K562 (cell line): ENCODE results near the gene UIMC1. TPM values are rescaled to one million over a fixed set of nuclear protein-coding genes. Genes with fewer than 3 reads are reported as not detected.

Experiments
- ATAC-seq: fragments of 200-7000 bp; cut with Tn5 transposase; 3 replicates; pipeline ENCODE4 v1.9.1; 2020; ENCODE audit warnings: moderate library complexity
- BruUV-seq: library from RNA; stranded (reverse); fragments of 400-500 nt; replicated peaks from 2 replicates; lab custom pipeline; 2021; lab: Mats Ljungman, UMichigan
- CTCF ChIA-PET: fragments of 300-600 bp; formaldehyde crosslinking; extraction: SDS; loops from one replicate; lab custom pipeline; 2021; ENCODE audit warnings: low intra/inter-chr PET ratio; lab: Yijun Ruan, JAX
- POLR2A ChIA-PET: fragments of 300-600, 350-650 bp; sonication (Branson Sonifier 250); formaldehyde crosslinking; extraction: SDS; loops from one replicate; lab custom pipeline; 2021; ENCODE audit warnings: antibody characterized with exemption, inconsistent platforms; lab: Yijun Ruan, JAX
- DNase-seq, 4 experiments: peaks; one replicate each; pipeline versions ENCODE4 v3.0.0 to v3.0.0-alpha.2; 2011 to 2018; ENCODE audit warnings: low spot score in 3 of 4, mixed read lengths in 3 of 4; ENCODE audit errors: extremely low read depth in 1 of 4
- FAIRE-seq: peaks from 2 replicates; lab custom pipeline; 2011; peaks lifted over from hg19 to GRCh38; lab: Jason Lieb, UNC
- H2AFZ ChIP-seq: 2 replicates; pipeline ENCODE4 v1.6.0; 2011; ENCODE audit warnings: low read depth, low read length, control low read depth, inconsistent platforms
- H3K27ac ChIP-seq: fragments of 200-600 bp; 3 replicates; pipeline ENCODE4 v1.8.0; 2011; ENCODE audit warnings: low read depth, mild to moderate bottlenecking, control low read depth, inconsistent platforms, low read length, moderate library complexity, mixed read lengths; ENCODE audit errors: extremely low read depth
- H3K27me3 ChIP-seq, 2 experiments: fragments of 300-600 bp in 1 of 2; 2 replicates in 1 of 2; 3 replicates in 1 of 2; pipeline versions ENCODE4 v1.6.0 to v1.8.0; 2011; ENCODE audit warnings: inconsistent platforms in 2 of 2, low read length in 2 of 2, mild to moderate bottlenecking in 1 of 2, mixed read lengths in 1 of 2, moderate library complexity in 1 of 2; ENCODE audit not compliant: control insufficient read depth in 2 of 2, insufficient read depth in 2 of 2
- H3K36me3 ChIP-seq: fragments of 300-600 bp; 3 replicates; pipeline ENCODE4 v1.8.0; 2011; ENCODE audit warnings: mild to moderate bottlenecking, low read length, inconsistent platforms; ENCODE audit not compliant: control insufficient read depth, insufficient read depth
- H3K4me1 ChIP-seq, 2 experiments: fragments of 200-600 bp in 1 of 2; replicated peaks in 1 of 2; 2 replicates in 1 of 2; 3 replicates in 1 of 2; pipeline versions ENCODE4 v1.5.1 to v1.8.0; 2011; ENCODE audit warnings: inconsistent platforms in 2 of 2, low read length in 2 of 2, mild to moderate bottlenecking in 1 of 2, mixed read lengths in 1 of 2, moderate library complexity in 1 of 2; ENCODE audit not compliant: control insufficient read depth in 2 of 2, insufficient read depth in 2 of 2
- H3K4me2 ChIP-seq: 2 replicates; pipeline ENCODE4 v1.6.1; 2011; ENCODE audit warnings: low read length, control low read depth, inconsistent platforms, mixed read lengths; ENCODE audit not compliant: insufficient read depth
- H3K4me3 ChIP-seq: fragments of 200-600 bp; sonication (generic), shearing (Covaris generic); 2 replicates; pipeline ENCODE4 v1.5.1; 2016; ENCODE audit warnings: control low read depth, inconsistent platforms
- H3K79me2 ChIP-seq: fragments of 200-600 bp; 3 replicates; pipeline ENCODE4 v1.8.0; 2011; ENCODE audit warnings: low read length, inconsistent platforms; ENCODE audit not compliant: control insufficient read depth, insufficient read depth
- H3K9ac ChIP-seq, 2 experiments: 2 replicates each; pipeline versions ENCODE4 v1.6.0 to v1.6.1; 2011; ENCODE audit warnings: low read depth in 2 of 2, low read length in 2 of 2, control low read depth in 1 of 2, inconsistent platforms in 1 of 2, mild to moderate bottlenecking in 1 of 2, mixed read lengths in 1 of 2; ENCODE audit not compliant: insufficient read depth in 1 of 2
- H3K9me1 ChIP-seq: one replicate; pipeline ENCODE4 v1.6.0; 2011; ENCODE audit warnings: inconsistent platforms, mild to moderate bottlenecking, low read length, moderate library complexity; ENCODE audit not compliant: control insufficient read depth, insufficient read depth
- H3K9me3 ChIP-seq: replicated peaks from 2 replicates; pipeline ENCODE4 v1.5.1; 2011; ENCODE audit warnings: low read depth, low read length, inconsistent platforms; ENCODE audit not compliant: control insufficient read depth, insufficient read depth
- H4K20me1 ChIP-seq: replicated peaks from 2 replicates; pipeline ENCODE4 v1.6.1; 2011; ENCODE audit warnings: low read length, inconsistent platforms, mixed read lengths; ENCODE audit not compliant: control insufficient read depth, insufficient read depth
- HDAC1 ChIP-seq, 2 experiments: fragments of 450-650 bp; IDR thresholded peaks; 2 replicates each; pipeline ENCODE4 v1.6.1; 2016 to 2017; ENCODE audit warnings: inconsistent platforms in 1 of 2, mild to moderate bottlenecking in 1 of 2, moderate library complexity in 1 of 2
- MEIS2 ChIP-seq: fragments of 450-650 bp; IDR thresholded peaks from 2 replicates; pipeline ENCODE4 v1.6.1; 2014; ENCODE audit warnings: mild to moderate bottlenecking; ENCODE audit not compliant: partially characterized antibody
- NRF1 ChIP-seq, 2 experiments: fragments of 450-650 bp; IDR thresholded peaks in 1 of 2; conservative IDR thresholded peaks in 1 of 2; 2 replicates each; pipeline ENCODE4 v1.6.1; 2014; ENCODE audit warnings: mild to moderate bottlenecking in 2 of 2
- PPARD ChIP-seq: fragments of 250-450 bp; sonication (Bioruptor Pico); IDR thresholded peaks from 2 replicates; pipeline ENCODE4 v1.8.0; 2022; ENCODE audit warnings: inconsistent platforms, mild to moderate bottlenecking, moderate library complexity
- PRPF4 ChIP-seq: fragments of 200-400 bp; formaldehyde crosslinking; IDR thresholded peaks from one replicate; pipeline ENCODE4 v1.6.1; 2017; ENCODE audit warnings: low read length, low read depth, mild to moderate bottlenecking; ENCODE audit not compliant: insufficient read depth, poor library complexity, severe bottlenecking
- ZZZ3 ChIP-seq: fragments of 450-650 bp; IDR thresholded peaks from 2 replicates; pipeline ENCODE4 v1.6.1; 2016; ENCODE audit warnings: antibody characterized with exemption, mild to moderate bottlenecking, moderate library complexity
- WGBS: fragments of 100-300 bp; shearing (Covaris generic); methylation state at CpG from one replicate; pipeline ENCODE4 v1.1.6; 2016; ENCODE audit warnings: low coverage, mixed read lengths; ENCODE audit not compliant: insufficient coverage; ENCODE audit errors: missing lambda C conversion rate; 5-methylcytosine and 5-hydroxymethylcytosine counted together
- in situ Hi-C: fragments of 300-500 bp; cut with MboI; formaldehyde crosslinking; loops from 4 replicates; pipeline ENCODE4 v1.15.0; 2018; ENCODE audit warnings: inconsistent platforms, mixed read lengths
- intact Hi-C: fragments of 100-400 bp; cut with micrococcal nuclease; formaldehyde crosslinking; loops from 2 replicates; pipeline ENCODE4 v1.14.2; 2022
- polyA plus RNA-seq, 8 experiments: library from polyadenylated mRNA; depleted of rRNA in 4 of 8; stranded (reverse) in 5 of 8; unstranded in 3 of 8; fragments of >200 nt; fragmentation: Nextera tagmentation in 2 of 8; fragmentation: Illumina TruSeq in 1 of 8; extraction: Ambion mirVana in 2 of 8; extraction: Trizol in 1 of 8; gene quantifications; 2 replicates each; pipeline versions ENCODE4 v1.2.1 to v1.2.3, GENCODE V29; 2011 to 2014; ENCODE audit warnings: inconsistent platforms in 1 of 8, missing spikeins in 1 of 8
- total RNA-seq, 7 experiments: library from RNA; depleted of rRNA in 6 of 7; stranded (reverse); fragments of >200 nt in 6 of 7; fragmentation: Illumina TruSeq in 2 of 7; extraction: Trizol in 2 of 7; gene quantifications; 2 replicates each; pipeline versions ENCODE4 v1.2.1 to v1.2.3, GENCODE V29; 2011 to 2021; ENCODE audit warnings: low replicate concordance in 1 of 7

Gene UIMC1
- total and polyA plus RNA-seq, 9 of the 15 experiments (the other 6 are each of a cell fraction or from before 2014, with no cell fraction given), result 14.9 to 51.7 (median 36.8) TPM

DNA sequence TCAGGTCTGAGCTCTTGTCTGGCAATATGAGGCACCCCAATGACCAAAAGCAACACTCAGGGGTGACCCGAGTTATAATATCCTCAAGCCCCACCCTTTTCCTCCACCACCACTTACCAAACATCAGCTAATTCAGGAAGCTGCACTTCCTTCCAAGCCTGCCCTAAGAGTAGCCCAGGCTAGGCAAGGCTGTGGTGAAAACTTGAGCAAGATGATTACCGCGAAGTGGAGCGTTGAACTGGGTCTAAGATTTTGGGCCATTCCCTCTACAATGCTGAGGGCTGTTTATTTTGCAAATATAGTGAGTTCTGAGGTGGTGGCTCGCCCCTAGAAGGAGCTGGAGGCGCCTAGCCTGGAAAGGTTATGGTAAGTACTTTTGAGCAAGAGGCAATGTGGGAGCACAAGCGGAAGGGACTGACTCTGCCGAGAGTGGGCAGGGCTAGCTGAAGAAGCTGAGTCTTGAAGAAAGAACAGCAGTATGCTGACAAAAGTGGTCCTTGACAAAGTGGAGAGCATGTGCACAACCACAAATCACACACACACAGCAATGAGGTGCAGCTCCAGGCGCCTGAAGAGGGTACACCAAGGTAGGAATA lies 107.2 kb downstream of the UIMC1 start, which contains the start of gene HK3:
Gene HK3, minus strand, starts transcription at position 51 of the 596 bp plus-strand sequence. CDS start 3,187 bp downstream, outside the sequence.
- H4K20me1 ChIP-seq, result no peaks in the 10 kb centered on the region
- H3K4me2 ChIP-seq, result no peak within 1 kb of the TSS
- POLR2A ChIA-PET, result interaction anchor here (1.1 to 2.6 kb wide), 4 partner anchors 11 to 29 kb away, joined by 3 to 28 read pairs (median 6); no protein-coding TSS in a partner anchor
- no peaks in the 10 kb centered on the region for H3K79me2 ChIP-seq
- no peak within 1 kb of the TSS for H2AFZ ChIP-seq
- FAIRE-seq (no peak), ATAC-seq (no peak), DNase-seq (no peak)
- no peak within 1 kb of the TSS for H3K27ac ChIP-seq
- TF ChIP-seq PRPF4 (no peak), MEIS2 (no peak), PPARD (no peak), HDAC1 (IDR thresholded peaks at IDR 0.05) (no peak), ZZZ3 (no peak), NRF1 (conservative IDR thresholded peaks at IDR 0.05 in 1 of 2, IDR thresholded peaks at IDR 0.05 in 1 of 2) (no peak)
- H3K9me1 ChIP-seq, result no peaks in the 10 kb centered on the region
- WGBS, result 48% methylated on average over 9 of the region's 9 CpGs
- H3K36me3 ChIP-seq, result peaks cover 26% of the 10 kb centered on the region
- H3K4me3 ChIP-seq, result no peak within 1 kb of the TSS
- CTCF ChIA-PET, result no interaction called here
- H3K9ac ChIP-seq, result no peak within 1 kb of the TSS
- H3K27me3 ChIP-seq, result peaks cover 3 to 9% of the 10 kb centered on the region in 2 experiments; a peak in 3 of 5 replicates
- BruUV-seq, result no TSS peak
- no peaks in the 10 kb centered on the region for H3K9me3 ChIP-seq
- in situ Hi-C loops, result no loop called here
- intact Hi-C loops, result loop anchor here (10.0 kb wide), 1 partner anchor 215 kb away; no protein-coding TSS in a partner anchor
- no peaks in the 10 kb centered on the region for H3K4me1 ChIP-seq
